Activated naive CD8-positive, alpha-beta T cell treated with anti-CD3 and anti-CD28 coated beads, Interleukin-2, amount 50 U/mL, for 24 hours (primary cell): ENCODE data around the gene MOV10L1.

Experiments
- ATAC-seq: fragments of 150-1000 bp; cut with Tn5 transposase; one replicate; pipeline ENCODE4 v1.10.0; 2021
- DNase-seq: peaks from one replicate; pipeline ENCODE4 v3.0.0; 2021
- H3K27ac Mint-ChIP-seq: one replicate; pipeline ENCODE4 v1.8.0; 2021; ENCODE audit warnings: mild to moderate bottlenecking, mixed read lengths
- H3K27me3 Mint-ChIP-seq: one replicate; pipeline ENCODE4 v1.8.0; 2021; ENCODE audit warnings: mixed read lengths
- H3K36me3 Mint-ChIP-seq: one replicate; pipeline ENCODE4 v1.8.0; 2021; ENCODE audit warnings: low read depth, mixed read lengths
- H3K4me1 Mint-ChIP-seq: one replicate; pipeline ENCODE4 v1.8.0; 2021; ENCODE audit warnings: mixed read lengths
- H3K4me3 Mint-ChIP-seq: one replicate; pipeline ENCODE4 v1.8.0; 2021; ENCODE audit warnings: mild to moderate bottlenecking, moderate library complexity, mixed read lengths
- H3K9me3 Mint-ChIP-seq: one replicate; pipeline ENCODE4 v1.8.0; 2021; ENCODE audit warnings: mixed read lengths

MOV10L1 gene

DNA sequence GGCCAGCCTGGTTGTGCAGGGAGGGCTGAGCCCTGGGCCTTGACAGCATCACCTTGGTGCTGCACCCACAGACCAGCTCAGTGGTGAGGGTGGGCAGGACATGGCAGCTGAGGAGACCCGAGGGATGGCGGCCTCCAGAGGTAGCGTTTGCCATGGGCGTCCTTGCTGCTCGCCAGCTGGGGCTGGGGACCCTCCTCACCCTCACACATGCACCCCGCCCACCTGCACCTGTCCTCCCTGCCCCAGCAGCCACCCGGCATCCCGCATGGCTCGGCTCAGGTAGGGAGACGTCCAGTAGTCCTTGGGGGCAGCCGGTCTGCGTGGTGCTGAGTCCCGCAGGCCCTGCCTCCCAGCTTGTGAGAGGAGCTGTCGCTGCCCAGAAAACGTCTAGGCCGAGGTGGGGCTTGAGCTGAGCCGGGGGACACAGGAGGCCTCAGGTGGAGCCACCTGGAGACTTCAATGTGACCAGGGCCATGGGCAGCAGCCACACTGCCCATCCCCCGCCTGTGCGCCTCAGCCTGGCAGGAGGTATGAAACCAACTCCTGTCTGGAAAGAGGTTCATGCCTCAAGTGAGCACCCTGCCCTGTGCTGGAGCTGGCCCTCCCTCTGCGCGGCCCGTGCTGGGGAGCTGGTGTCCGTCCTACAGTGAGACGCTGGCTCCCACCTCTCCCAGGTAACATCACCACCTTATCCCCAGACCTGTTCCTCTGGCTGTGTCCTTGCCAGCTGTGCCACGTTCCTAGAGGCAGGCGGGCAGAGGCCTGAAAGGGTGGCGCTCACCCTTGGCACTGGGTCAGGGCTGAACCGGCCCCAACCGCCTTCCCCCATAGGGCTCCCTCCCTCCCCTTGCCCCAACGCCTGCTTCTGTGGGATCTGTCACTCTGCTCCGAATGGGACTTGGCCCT is 92.6 kb downstream of the MOV10L1 start:
- DNase-seq = no peak
- Mint-ChIP-seq H3K4me3 (no peak overlapping the region), H3K27ac (no peak overlapping the region), H3K9me3 (no peaks in the 10 kb centered on the region), H3K4me1 (peaks cover 15% of the 10 kb centered on the region), H3K27me3 (no peaks in the 10 kb centered on the region), H3K36me3 (peaks cover 3% of the 10 kb centered on the region)
- no peak for ATAC-seq

DNA sequence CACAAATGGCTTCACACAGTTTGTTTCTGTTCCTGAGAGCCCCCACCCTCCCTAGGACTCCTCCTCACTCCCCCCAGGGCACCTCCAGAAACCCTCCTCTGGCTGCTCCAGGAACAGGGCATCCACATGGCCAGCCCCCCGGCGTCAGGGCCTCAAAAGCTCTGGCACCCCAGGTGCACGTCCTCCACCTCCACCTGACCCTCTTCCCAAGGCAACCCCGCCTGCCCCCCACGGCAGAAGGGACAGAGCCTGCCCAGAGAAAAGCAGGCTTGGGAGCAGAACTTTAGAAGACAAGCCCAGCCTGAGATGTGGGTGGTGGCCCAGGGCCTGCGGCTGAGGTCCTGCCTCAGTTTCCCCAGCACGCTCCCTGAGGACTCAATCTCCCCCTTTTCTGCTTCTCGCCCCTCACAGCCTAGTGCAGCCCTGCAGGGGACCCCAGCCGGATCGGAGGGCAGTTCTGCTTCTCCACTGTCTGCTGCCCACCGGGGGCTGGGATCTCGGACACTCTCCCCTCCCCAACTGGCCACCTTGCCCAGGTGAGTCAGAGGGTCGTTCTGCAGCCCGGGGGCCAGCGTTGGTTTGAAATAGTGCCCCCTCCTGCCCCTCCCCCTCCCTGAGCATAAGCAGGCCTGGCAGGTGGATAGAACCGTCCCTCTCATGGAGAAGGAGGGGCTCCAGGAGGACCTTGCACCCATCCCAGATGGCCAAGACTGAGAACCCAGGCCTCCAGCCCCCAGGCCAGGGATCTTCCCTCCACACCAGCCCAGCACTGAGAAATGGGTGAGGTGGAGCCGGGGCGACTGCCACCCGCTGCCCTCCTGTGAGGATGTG is 93.5 kb downstream of the MOV10L1 start:
- H3K27me3 Mint-ChIP-seq = no peaks in the 10 kb centered on the region
- H3K36me3 Mint-ChIP-seq = peaks cover 4% of the 10 kb centered on the region
- peak overlapping the region; percentile 40 for H3K4me3 Mint-ChIP-seq
- ATAC-seq (no peak), DNase-seq (no peak)
- H3K27ac Mint-ChIP-seq = no peak overlapping the region
- peaks cover 23% of the 10 kb centered on the region for H3K4me1 Mint-ChIP-seq
- H3K9me3 Mint-ChIP-seq = no peaks in the 10 kb centered on the region

DNA sequence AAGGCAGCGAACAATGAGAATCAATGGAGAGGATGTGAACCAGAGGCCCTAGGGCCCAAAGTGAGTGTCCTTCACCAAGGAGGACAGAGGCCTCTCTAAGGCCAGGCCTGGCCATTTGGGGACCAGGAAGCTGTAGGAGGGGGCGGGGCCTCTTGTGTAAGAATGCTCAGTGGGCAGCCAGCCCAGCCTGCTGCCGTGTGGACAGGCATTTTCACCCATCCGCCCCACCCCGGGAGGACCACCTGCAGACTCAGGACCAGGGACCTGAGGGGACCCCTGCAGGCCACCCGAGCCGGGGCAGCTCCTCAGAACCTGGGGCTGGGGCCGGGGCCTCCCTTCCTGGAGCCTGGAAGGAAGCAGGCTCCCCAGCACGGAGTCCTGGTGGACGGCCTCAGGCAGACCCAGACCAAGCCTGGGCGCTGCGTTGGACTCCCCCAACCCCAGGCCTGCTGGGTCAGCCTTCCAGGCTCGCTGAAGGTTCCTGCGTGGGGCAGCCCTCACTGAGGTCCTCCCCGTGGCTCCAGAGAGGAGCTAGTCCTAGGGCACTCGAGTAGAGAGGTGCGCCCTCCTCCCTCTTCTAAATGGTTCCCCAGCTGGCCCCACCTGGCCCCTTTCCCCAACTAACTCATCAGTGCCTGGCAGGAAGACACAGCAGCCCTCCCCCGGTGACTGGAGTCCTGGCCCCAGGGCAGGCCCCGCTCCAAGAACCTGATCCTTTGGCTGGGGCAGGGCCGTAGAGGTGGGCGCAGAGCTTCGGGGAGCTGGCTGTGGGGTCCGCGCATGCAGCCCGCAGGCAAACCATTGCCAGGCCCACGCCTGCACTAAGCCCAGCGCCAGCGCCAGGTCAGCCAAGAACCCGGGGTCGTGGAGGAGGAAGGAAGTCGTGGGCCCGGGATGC is 94.4 kb downstream of the MOV10L1 start:
- no peaks in the 10 kb centered on the region for H3K9me3 Mint-ChIP-seq

DNA sequence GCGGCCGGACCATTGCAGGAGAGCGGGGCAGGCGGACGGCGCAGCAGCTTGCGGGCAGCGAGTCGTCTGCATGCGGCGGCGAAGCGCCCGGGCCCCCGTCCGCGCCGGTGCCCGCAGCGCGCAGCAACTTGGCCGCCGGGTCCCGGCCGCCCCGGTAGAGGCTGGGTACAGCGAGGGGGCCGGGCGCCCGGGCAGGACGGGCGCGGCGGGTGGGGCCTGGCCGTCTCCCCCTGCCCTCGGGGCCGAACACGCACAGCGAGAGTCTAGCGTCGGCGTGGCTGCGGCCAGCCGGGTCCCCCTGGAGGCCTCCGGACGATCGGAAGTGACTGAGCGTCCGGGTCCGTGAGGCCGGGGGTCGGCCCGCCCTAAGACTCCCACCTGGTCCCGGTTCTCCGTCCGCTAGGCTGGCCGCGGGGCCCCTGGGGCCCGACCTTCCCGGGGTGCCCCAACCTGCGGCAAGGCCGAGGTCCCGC is 95.1 kb downstream of the MOV10L1 start:
- DNase-seq (no peak), ATAC-seq (no peak)
- peaks cover 33% of the 10 kb centered on the region for H3K4me1 Mint-ChIP-seq
- H3K4me3 Mint-ChIP-seq = peak overlapping the region; percentile 84
- H3K27ac Mint-ChIP-seq = no peak overlapping the region
- H3K9me3 Mint-ChIP-seq = no peaks in the 10 kb centered on the region
- H3K36me3 Mint-ChIP-seq = peaks cover 4% of the 10 kb centered on the region
- H3K27me3 Mint-ChIP-seq = no peaks in the 10 kb centered on the region

More for the DNA sequence above, 94.4 kb downstream of the MOV10L1 start:
- Mint-ChIP-seq H3K27ac (no peak overlapping the region), H3K4me1 (peaks cover 30% of the 10 kb centered on the region), H3K36me3 (peaks cover 4% of the 10 kb centered on the region), H3K4me3 (peak overlapping the region; percentile 73), H3K27me3 (no peaks in the 10 kb centered on the region)
- ATAC-seq (no peak), DNase-seq (no peak)

DNA sequence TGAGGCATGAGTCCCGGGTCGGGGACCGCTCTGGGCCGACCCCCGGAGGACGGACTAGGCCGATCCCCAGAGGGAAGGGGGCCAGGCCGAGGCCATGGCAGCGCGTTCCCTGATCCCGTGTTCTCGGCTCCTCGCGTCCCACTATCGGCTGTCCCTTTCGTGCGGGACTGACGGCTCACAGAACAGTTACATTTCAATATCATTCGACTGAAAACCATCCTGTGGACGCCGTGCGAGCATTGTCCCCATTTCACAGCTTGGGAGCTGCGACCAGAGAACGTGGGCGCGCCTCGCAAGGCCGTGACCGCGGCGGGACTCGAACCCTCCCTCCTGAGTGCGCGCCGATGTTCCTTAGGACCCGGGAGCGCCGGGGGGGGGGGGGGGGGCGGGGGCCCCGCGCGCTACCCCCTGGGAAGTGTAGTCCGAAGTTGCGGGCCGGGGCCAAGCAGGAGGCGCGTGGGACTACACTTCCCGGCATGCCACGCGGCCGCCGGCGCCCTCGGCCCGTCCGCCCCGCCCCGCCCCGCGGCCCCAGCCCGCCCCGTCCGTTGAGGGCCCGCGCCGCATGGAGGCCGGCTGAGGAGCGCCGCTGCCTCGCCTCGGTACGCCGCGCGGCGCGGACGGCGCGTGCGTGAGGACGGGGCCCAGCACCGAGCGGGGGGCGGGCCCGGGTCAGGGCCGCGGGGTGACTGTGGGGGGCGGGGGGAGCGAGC is 95.7 kb downstream of the MOV10L1 start, which contains the start of gene TRABD:
Gene TRABD (plus strand): TSS at position 539 of the 713 bp plus-strand sequence. CDS start 7,148 bp downstream, outside the sequence.
- Mint-ChIP-seq H3K36me3 (peaks cover 4% of the 10 kb centered on the region), H3K4me3 (peak within 1 kb of the TSS; percentile 95), H3K27ac (peak within 1 kb of the TSS; percentile 96), H3K9me3 (no peaks in the 10 kb centered on the region), H3K4me1 (peaks cover 36% of the 10 kb centered on the region), H3K27me3 (no peaks in the 10 kb centered on the region)
- DNase-seq (peak; percentile 91), ATAC-seq (peak; percentile 75)

DNA sequence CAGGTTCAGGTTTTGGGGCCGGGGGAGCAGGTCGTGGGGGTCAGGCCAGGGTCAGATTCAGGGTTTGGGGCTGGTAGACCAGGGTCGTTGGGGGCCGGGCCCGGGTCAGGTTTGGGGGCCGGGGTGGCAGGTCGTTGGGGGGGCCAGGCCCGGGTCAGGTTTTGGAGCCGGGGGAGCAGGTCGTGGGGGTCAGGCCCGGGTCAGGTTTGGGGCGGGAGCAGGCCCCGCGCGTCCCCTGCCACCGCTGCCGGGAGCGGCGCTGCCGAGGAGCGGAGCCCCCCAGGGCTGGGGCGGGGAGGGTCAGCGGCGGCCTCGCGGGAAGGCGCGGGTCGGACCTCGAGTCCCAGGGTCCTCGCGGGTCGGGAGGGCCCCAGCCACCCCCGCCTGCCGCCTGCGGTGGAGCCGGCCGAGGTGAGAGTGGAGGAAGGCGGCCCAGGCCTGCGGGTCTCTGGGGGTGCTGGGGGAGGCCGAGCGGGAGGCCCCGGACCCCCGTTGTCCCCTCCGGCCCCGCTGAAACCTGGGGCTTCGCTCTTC is 96.4 kb downstream of the MOV10L1 start:
- Mint-ChIP-seq H3K36me3 (peaks cover 4% of the 10 kb centered on the region), H3K4me3 (peak overlapping the region; percentile 95), H3K4me1 (peaks cover 43% of the 10 kb centered on the region), H3K27me3 (no peaks in the 10 kb centered on the region), H3K9me3 (no peaks in the 10 kb centered on the region), H3K27ac (peak overlapping the region; percentile 96)
- no peak for ATAC-seq
- no peak for DNase-seq

DNA sequence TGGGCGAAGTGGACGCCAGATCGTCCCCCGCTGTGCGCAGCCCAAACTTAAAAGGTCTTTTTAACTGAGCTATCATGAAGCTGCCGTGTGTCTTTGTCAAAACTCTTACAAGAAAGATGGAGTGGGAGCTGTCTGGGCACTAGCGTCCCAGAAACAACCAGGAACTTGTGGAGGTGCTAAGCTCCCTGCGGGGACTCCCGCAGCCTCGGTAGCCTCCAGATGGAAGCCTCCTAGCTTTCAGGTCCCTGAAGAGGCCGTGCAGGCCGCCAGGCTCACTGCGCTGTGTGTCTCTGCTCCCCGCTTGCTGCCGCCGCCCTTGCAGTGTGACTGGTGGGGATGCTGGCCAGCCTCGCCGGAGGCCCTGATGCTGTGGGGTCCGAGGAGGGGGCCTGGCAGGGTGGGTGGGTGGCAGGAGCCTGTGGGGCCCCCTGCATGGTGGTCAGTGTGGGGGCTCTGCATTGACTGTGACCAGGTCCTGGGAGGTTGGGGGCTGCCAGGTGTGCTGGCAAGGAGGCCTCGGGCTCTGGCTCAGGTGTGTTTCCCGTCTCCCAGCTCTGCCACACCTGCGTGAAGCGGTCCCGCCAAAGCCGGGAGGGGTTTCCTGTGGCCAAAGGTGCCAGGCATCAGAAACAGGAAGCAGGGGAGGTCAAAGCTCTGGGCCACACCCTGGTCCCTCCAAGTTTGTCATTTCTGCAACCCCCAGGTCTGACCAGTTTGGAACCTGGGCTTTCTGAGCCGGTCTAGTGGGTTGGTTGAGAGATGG is 97.1 kb downstream of the MOV10L1 start:
- H3K4me3 Mint-ChIP-seq = peak overlapping the region; percentile 95
- no peak for ATAC-seq
- peaks cover 10% of the 10 kb centered on the region for H3K36me3 Mint-ChIP-seq
- peaks cover 50% of the 10 kb centered on the region for H3K4me1 Mint-ChIP-seq
- peak overlapping the region; percentile 96 for H3K27ac Mint-ChIP-seq
- H3K27me3 Mint-ChIP-seq = no peaks in the 10 kb centered on the region
- no peak for DNase-seq
- no peaks in the 10 kb centered on the region for H3K9me3 Mint-ChIP-seq

DNA sequence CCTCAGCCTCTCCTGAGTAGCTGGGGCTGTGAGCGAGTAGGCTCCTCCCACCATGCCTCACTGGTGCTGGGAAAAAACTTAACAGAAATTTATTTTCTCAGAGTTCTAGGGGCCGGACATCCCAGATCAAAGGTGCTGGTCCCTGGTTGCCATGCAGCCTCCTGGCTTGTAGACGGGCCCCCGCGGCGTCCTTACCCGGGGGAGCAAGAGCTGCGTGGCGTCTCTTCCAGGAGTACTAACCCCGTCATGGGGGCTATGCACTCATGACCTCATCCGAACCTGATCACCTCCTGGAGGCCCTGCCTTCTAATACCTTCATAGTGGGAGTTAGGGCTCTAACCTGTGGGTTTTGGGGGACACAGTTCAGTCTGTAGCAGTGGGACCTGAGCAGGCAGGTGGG is 98.5 kb downstream of the MOV10L1 start:
- Mint-ChIP-seq H3K4me3 (no peak overlapping the region), H3K36me3 (peaks cover 15% of the 10 kb centered on the region), H3K9me3 (no peaks in the 10 kb centered on the region), H3K27ac (no peak overlapping the region), H3K4me1 (peaks cover 62% of the 10 kb centered on the region), H3K27me3 (no peaks in the 10 kb centered on the region)
- no peak for DNase-seq
- no peak for ATAC-seq

DNA sequence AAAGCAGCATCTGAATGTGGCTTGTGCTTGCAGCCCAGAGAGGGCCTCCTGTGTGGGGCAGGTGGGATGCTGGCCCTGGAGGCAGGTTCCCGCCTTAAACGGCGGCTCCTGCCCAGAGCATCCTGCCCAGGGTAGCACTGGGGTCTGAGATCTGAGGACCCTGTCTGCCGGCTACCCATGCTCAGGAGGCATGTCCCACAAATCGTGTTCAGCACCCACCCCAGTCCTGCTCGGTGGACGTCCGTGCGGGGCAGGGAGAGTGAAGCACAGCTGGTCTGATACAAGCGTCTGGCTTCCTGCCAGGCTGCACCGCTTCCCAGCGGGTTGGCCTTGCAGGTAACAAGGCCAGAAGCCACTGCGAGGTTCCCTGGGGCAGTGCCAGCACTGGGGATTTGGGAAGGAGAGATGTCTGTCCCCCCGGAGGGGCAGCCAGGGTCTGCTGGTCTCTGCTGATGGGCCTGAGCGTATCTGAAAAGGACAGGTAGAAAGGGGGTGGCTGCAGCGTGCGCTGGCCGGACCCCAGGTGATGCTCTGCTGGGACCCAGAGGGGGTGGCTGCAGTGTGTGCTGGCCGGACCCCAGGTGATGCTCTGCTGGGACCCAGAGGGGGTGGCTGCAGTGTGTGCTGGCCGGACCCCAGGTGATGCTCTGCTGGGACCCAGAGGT is 99.5 kb downstream of the MOV10L1 start:
- H3K9me3 Mint-ChIP-seq = no peaks in the 10 kb centered on the region
- H3K27ac Mint-ChIP-seq = peak overlapping the region; percentile 63
- H3K27me3 Mint-ChIP-seq = no peaks in the 10 kb centered on the region
- H3K4me3 Mint-ChIP-seq = peak overlapping the region; percentile 42
- ATAC-seq = no peak
- DNase-seq = no peak
- H3K36me3 Mint-ChIP-seq = peaks cover 15% of the 10 kb centered on the region
- peaks cover 62% of the 10 kb centered on the region for H3K4me1 Mint-ChIP-seq

DNA sequence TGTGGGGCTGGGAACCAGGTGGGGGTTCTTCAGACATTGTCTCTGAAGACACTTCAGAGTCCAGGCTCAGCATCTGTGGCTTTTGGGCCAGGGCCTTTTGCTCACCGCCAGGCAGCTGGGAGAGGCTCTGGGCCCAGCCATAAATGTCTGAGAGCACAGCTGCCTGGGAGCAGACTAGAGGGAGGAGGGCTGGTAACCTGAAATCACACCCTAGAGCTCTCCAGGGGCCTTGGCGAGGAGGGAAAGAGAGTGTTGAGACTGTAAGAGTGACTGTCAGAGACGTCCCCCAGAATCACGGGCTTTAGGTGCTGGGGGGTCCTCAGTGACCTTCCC is 100.0 kb downstream of the MOV10L1 start:
- H3K27me3 Mint-ChIP-seq = no peaks in the 10 kb centered on the region
- ATAC-seq (peak; percentile 1), DNase-seq (no peak)
- H3K27ac Mint-ChIP-seq = peak overlapping the region; percentile 94
- peaks cover 15% of the 10 kb centered on the region for H3K36me3 Mint-ChIP-seq
- H3K4me3 Mint-ChIP-seq = peak overlapping the region; percentile 42
- peaks cover 58% of the 10 kb centered on the region for H3K4me1 Mint-ChIP-seq
- H3K9me3 Mint-ChIP-seq = no peaks in the 10 kb centered on the region

DNA sequence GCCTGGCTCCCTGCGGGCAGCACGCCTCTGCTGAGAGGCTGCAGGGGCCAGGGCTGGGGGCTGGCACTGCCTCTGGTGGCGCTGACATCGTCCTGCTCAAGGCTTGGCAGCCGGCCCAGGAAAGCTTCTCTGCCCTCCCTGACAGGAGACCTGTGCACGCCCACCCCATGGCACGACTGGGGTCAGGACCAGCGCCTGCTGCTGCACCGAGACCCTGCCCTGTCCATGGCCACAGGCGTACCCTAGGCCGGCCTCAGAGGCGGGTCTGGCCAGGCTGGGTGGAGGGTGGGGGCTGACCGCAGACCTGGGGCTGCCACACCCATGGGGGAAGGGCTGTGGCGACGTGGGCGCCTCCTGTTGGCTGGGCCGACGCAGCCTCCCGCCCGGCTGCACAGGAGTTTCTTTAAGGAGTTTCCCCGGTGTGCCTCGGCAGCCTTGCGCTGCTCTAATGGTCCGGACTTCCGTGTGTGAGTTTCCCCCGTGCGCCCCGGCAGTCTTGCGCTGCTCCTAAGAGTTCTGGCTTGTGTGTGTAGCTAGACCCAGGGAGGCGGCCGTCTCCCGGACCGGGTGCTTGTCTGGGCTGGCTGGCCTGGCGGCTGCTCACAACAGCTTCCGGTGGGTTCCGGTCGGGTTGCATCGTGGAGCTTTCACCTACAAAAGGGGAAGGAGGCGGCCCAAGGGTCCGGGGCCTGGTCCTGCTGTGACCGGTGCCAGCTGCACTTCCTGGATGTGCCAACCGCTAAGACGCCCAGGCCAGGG is 100.6 kb downstream of the MOV10L1 start:
- Mint-ChIP-seq H3K4me3 (peak overlapping the region; percentile 82), H3K36me3 (peaks cover 15% of the 10 kb centered on the region), H3K27me3 (no peaks in the 10 kb centered on the region), H3K4me1 (peaks cover 61% of the 10 kb centered on the region), H3K27ac (peak overlapping the region; percentile 94), H3K9me3 (no peaks in the 10 kb centered on the region)
- DNase-seq = peak; percentile 79
- ATAC-seq = peak; percentile 41
